Inferior parietal cortex (tissue), 1 donor: Measurements from ENCODE around the gene SSTR1.
"Not testable (repeated sequence)": the region's sequence is repeated elsewhere in the genome, so short reads cannot be mapped to it uniquely, and the experiment has no call there.

Experiments used
- DNase-seq: peaks from one replicate; pipeline ENCODE4 v3.0.0-alpha.2; 2016; ENCODE audit errors: extremely low spot score

The SSTR1 gene, protein sequence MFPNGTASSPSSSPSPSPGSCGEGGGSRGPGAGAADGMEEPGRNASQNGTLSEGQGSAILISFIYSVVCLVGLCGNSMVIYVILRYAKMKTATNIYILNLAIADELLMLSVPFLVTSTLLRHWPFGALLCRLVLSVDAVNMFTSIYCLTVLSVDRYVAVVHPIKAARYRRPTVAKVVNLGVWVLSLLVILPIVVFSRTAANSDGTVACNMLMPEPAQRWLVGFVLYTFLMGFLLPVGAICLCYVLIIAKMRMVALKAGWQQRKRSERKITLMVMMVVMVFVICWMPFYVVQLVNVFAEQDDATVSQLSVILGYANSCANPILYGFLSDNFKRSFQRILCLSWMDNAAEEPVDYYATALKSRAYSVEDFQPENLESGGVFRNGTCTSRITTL

DNA sequence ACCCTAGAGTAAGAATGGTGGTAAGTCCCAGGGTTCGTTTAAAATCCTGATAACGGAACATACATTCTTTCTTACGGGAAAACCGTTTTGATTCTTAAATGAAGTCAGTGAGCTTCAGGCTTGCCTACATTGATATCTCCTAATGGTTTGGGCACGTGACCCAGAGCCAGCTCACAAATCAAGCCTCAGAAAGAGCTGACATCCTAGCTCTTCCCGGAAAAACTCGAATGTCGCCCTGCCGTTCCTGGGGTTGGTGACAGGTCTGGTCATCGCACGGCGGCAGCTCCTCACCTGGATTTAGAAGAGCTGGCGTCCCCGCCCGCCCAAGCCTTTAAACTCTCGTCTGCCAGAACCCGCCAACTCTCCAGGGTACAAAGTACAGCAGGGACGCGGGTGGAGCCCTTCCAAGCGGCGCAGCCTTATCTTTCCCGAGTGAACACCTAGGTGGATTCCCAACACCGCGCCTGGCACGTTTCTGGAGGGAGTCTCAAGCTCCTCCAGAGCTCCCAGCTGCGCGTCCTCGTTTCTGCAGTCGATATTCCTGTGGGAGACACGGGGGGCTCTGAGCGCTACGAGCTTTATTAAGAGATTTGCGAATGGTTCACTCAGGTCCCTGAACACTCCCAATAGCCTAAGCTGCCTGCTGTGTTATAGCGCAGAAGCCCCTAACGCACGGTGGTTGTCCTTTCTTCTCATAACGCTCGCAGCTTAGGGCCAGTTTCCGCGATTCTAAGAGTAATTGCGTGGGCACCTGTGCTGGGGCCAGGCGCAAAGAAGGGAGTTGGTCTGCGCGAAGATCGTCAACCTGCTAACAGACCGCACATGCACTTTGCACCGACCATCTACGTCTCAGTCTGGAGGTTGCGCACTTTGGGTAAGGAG lies at the start of gene SSTR1:
Gene SSTR1, plus strand, starts transcription at position 169 of the 882 bp plus-strand sequence. CDS start 1,486 bp downstream, outside the sequence.
- no peak for DNase-seq

GRCh38 chr14:38158468-38158867 lies 49.2 kb upstream of the SSTR1 start:
- no peak for DNase-seq

DNA sequence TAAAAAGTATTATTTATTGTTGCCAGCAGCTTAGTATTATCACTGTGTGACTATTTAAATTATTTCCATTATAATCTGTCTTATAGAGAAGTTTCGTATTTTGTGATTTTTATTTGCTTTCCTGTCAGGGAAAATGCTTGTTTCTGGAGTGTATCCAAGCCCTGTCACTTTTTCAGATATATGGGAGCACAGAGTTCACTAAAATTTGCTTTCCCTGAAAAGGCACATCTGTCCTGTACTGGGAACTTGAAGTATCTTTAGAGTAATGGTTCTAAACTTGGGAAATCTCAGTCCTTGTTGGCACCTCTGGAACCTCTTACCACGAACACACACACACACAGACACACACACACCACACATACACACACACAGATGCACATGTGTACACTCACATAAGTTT lies 39.3 kb upstream of the SSTR1 start:
- no peak for DNase-seq

- DNase-seq, result no peak
Observed at GRCh38 chr14:38171197-38171596, 36.5 kb upstream of the SSTR1 start.

GRCh38 chr14:38174711-38175110 lies 33.0 kb upstream of the SSTR1 start:
- no peak for DNase-seq

DNA sequence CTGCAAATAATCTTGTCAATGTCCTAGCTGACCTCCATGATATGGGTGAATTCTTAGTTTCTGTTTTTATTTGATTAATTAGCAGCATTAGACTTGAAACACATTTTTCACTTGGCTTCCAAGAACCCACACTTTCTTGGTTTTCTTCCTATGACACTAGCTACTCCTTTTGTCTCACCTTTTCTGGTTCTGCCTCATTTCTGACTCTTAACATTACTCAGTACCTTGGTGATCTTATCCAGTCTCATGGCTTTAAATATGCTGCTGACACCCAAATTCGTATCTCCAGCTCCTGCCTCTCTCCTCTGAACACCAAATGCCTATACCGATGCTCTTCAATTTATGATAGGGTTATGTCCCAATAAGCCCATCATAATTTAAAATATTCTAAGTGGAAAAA lies 32.0 kb upstream of the SSTR1 start:
- DNase-seq, result no peak

GRCh38 chr14:38176379-38176778 lies 31.3 kb upstream of the SSTR1 start:
- no peak for DNase-seq

DNA sequence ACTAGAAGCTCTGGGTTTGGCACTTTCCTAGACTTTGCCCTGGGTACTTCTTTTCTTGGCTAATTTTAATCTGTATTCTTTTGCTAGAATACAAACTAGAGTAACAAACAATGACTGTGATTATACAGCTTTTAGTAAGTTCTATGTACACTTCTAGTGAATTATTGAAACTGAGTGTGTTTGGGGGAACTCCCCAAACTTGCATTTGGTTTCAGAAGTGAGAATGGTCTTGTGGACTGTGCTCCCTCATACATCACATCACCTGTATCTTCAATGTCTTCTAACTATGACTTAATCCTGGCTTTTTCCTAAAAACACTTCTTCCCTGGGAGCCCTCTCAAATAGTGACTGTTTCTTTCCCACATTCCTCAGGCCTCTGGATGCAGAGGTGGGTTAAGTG lies 23.6 kb upstream of the SSTR1 start:
- DNase-seq, result no peak

- no peak for DNase-seq
Observed at GRCh38 chr14:38185671-38186070, 22.0 kb upstream of the SSTR1 start.

GRCh38 chr14:38186216-38186615 lies 21.5 kb upstream of the SSTR1 start:
- DNase-seq, result no peak

DNA sequence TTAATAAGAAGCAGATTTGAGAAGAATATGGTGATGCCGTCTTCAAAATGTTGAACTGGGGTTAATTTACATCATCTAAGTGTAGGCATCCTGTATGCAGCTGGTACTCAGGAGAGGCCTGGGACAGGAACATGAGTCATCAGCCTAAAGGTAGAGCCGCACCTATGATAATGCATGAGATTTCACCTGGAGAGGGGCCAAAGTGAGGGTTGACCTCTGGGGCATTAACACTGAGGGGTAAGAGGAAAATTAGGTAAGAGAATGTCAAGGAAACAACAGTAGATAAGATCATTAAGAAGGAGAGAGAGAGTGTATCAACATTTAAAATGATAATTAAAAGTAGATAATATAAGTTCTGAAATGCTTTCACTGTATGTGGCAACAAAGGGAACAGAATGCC lies 20.2 kb upstream of the SSTR1 start:
- DNase-seq, result no peak

DNA sequence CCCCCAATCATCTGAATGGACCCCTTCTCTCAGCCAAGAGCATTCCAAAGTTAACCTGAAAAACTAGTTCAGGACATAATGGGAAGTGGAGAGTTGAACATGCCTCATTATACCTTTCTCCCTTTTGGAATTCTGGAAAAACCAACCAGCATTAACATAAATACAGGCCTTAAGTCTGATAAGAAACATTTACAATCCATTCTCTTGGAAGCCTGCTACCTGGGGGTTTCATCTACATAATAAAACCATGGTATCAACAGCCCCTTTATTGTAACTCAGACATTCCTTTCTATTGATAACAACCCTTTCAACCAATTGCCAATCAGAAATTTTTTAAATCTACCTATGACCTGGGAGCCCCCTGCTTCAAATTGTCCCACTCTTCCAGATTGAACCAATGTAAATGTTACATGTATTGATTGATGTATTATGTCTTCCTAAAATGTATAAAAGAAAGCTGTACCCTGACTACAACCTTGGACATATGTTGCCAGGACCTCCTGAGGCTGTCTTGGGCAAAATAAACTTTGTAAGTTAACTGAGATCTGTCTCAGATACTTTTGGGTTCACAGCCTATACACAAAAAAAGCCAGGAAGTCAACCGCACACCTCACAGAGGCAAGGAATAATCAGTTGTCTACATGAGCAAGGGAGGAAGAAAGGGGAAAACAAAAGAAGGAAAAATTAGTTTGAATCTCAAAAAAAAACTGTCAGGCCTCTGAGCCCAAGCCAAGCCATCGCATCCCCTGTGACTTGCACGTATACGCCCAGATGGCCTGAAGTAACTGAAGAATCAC lies 17.6 kb upstream of the SSTR1 start:
- no peak for DNase-seq

- not testable (repeated sequence) for DNase-seq
Observed at GRCh38 chr14:38190846-38191245, 16.9 kb upstream of the SSTR1 start.

GRCh38 chr14:38191491-38191890 lies 16.2 kb upstream of the SSTR1 start:
- DNase-seq, result not testable (repeated sequence)

- no peak for DNase-seq
Observed at GRCh38 chr14:38197001-38197783, 10.5 kb upstream of the SSTR1 start.

DNA sequence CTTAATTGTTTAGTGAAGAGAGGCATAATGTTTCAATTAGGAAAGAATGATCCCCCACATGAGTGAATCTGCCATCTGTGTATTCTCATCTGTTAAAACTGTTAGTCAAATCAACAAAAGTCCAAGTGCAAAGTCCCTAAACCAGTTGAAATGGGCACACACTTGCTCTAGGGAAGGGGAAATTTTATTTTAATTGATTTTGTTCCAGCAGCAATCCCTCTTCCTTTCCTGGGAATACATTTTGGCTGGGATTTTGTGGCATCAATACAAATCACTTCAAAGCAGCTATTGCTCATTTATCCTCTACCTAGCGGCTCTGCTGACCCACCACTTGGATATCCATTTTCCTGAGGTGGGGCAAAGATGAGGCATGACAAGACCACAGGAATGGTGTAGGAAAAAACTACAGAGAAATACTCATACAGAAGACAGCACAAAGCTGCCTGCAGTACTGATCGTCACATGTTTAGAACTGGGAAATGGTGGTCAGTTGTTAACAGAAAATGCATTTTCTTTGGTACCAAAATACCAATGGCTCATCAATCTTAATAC lies 9.8 kb upstream of the SSTR1 start:
- DNase-seq, result no peak

GRCh38 chr14:38198425-38198824 lies 9.3 kb upstream of the SSTR1 start:
- DNase-seq, result no peak

- no peak for DNase-seq
Observed at GRCh38 chr14:38199076-38199475, 8.6 kb upstream of the SSTR1 start.

GRCh38 chr14:38199739-38200138 lies 8.0 kb upstream of the SSTR1 start:
- DNase-seq, result no peak

DNA sequence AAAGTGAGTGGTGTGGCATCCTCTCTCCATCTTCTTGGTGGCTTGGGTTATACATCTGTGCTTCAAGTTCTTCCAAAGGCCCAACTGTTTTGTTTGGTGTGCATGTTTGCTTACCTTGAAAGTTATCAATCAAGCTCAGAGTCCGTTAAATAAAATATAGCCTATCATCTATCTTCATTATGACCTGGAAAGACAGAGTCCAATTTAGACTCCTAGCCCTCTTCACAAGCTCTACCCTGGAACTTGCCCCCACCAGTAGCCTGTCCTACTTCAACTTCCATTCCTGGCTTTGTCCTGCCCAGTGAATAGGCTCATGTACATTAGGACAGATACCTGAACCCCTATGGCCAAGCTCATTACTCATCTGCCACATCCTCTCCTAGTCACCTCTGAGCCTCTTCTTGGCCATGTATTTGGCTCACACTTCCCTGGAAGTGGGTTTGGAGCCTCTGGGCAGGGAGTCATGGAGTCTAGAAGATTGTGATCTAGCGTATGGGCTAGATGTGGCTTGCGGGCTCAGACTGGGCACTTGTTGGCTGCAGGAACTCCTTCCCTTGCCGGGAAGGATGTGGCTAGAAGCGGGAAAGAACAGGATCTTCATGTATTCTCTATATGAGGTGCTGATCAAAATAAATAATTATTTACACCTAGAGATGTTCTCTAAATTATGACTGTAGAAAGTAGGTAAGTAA lies 6.4 kb upstream of the SSTR1 start:
- DNase-seq, result no peak
